T-cell (primary cell): ENCODE data around the gene ZNF605. TPM values are rescaled to one million over a fixed set of nuclear protein-coding genes. Genes with fewer than 3 reads are reported as not detected.
A peak's percentile ranks its signal among the peaks of the same experiment; 100 is the strongest.
"Not testable (repeated sequence)": the region's sequence is repeated elsewhere in the genome, so short reads cannot be mapped to it uniquely, and the experiment has no call there.

Source experiments
- ATAC-seq, 4 experiments: fragments of 200-7000 bp in 3 of 4; fragments of 150-1000 bp in 1 of 4; cut with Tn5 transposase; replicated peaks in 1 of 4; 1 replicate in 3 of 4; 2 replicates in 1 of 4; pipeline ENCODE4 v1.10.0; 2021; ENCODE audit warnings: moderate library complexity in 3 of 4, mild to moderate bottlenecking in 2 of 4, moderate number of reproducible peaks in 1 of 4
- CTCF ChIA-PET, 2 donors: fragments of 300-600 bp; sonication (Branson Sonifier 250); formaldehyde crosslinking; loops; one replicate each; lab custom pipeline; 2022; ENCODE audit warnings: antibody characterized with exemption in 2 of 2; lab: Charles Lee
- POLR2A ChIA-PET, 2 donors: fragments of 300-600 bp; sonication (Branson Sonifier 250); formaldehyde crosslinking; loops; one replicate each; lab custom pipeline; 2022; ENCODE audit warnings: antibody characterized with exemption in 2 of 2; lab: Charles Lee
- DNase-seq, 35 experiments: peaks; one replicate each; pipeline versions ENCODE4 v3.0.0 to v3.0.0-alpha.2; 2013 to 2023
- H3K27ac ChIP-seq: one replicate; pipeline ENCODE4 v1.5.1; 2013; ENCODE audit warnings: low read length
- H3K27me3 ChIP-seq, 2 experiments: replicated peaks in 1 of 2; 1 replicate in 1 of 2; 2 replicates in 1 of 2; pipeline versions ENCODE4 v1.6.1 to v1.7.0; 2013; ENCODE audit warnings: low read length in 1 of 2, mixed read lengths in 1 of 2; ENCODE audit not compliant: control insufficient read depth in 2 of 2, insufficient read depth in 2 of 2; ENCODE audit errors: extremely low read depth in 1 of 2
- H3K36me3 ChIP-seq, 2 donors: 1 replicate in 1 of 2; 2 replicates in 1 of 2; pipeline versions ENCODE4 v1.6.1 to v1.7.0; 2013; ENCODE audit warnings: low read length in 1 of 2; ENCODE audit not compliant: control insufficient read depth in 2 of 2, insufficient read depth in 1 of 2; ENCODE audit errors: extremely low read depth in 1 of 2
- H3K4me1 ChIP-seq, 2 experiments: 1 replicate in 1 of 2; 2 replicates in 1 of 2; pipeline versions ENCODE4 v1.6.1 to v1.7.0; 2013; ENCODE audit warnings: low read length in 2 of 2, mixed read lengths in 1 of 2; ENCODE audit not compliant: insufficient read depth in 2 of 2, control insufficient read depth in 1 of 2; ENCODE audit errors: extremely low read depth in 1 of 2
- H3K4me3 ChIP-seq, 2 donors: 1 replicate in 1 of 2; 2 replicates in 1 of 2; pipeline versions ENCODE4 v1.5.1 to v1.7.0; 2013; ENCODE audit warnings: mild to moderate bottlenecking in 2 of 2, low read length in 1 of 2, moderate library complexity in 1 of 2; ENCODE audit not compliant: control insufficient read depth in 1 of 2; ENCODE audit errors: extremely low read depth in 1 of 2
- H3K9me3 ChIP-seq: 2 replicates; pipeline ENCODE4 v1.7.0; 2013
- H3K27ac Mint-ChIP-seq, 2 donors: one replicate each; pipeline ENCODE4 v1.8.0; 2020 to 2021; ENCODE audit warnings: mild to moderate bottlenecking in 2 of 2, mixed read lengths in 2 of 2
- H3K27me3 Mint-ChIP-seq, 2 donors: one replicate each; pipeline ENCODE4 v1.8.0; 2021 to 2022; ENCODE audit warnings: mixed read lengths in 2 of 2
- H3K36me3 Mint-ChIP-seq: one replicate; pipeline ENCODE4 v1.8.0; 2021; ENCODE audit warnings: mixed read lengths
- H3K4me1 Mint-ChIP-seq, 3 donors: one replicate each; pipeline ENCODE4 v1.8.0; 2020 to 2022; ENCODE audit warnings: mixed read lengths in 3 of 3, mild to moderate bottlenecking in 1 of 3
- H3K4me3 Mint-ChIP-seq, 3 donors: one replicate each; pipeline ENCODE4 v1.8.0; 2020 to 2022; ENCODE audit warnings: mild to moderate bottlenecking in 3 of 3, mixed read lengths in 3 of 3, moderate library complexity in 3 of 3
- H3K9me3 Mint-ChIP-seq, 3 donors: one replicate each; pipeline ENCODE4 v1.8.0; 2020 to 2022; ENCODE audit warnings: mixed read lengths in 3 of 3
- WGBS: methylation state at CpG from one replicate; pipeline ENCODE4 v1.1.5; 2013; ENCODE audit warnings: missing lambda C conversion rate; ENCODE audit not compliant: insufficient coverage; 5-methylcytosine and 5-hydroxymethylcytosine counted together
- total RNA-seq, 35 experiments: library from RNA in 6 of 35; stranded (reverse) in 6 of 35; fragments of 120-200 nt in 1 of 35; gene quantifications; one replicate each; pipeline versions ENCODE4 v1.2.1 to v1.2.4 and lab custom pipeline; 2013 to 2026

Gene ZNF605
- total RNA-seq, 5 donors from 2014 or later (not counting 1 experiment from before 2014, with no cell fraction given), result 5.1 to 13.1 (median 12.1) TPM

- H3K9me3 Mint-ChIP-seq, result peaks cover 4 to 35% (median 16%) of the 10 kb centered on the region in 3 donors
- no peaks in the 10 kb centered on the region for H3K27me3 ChIP-seq
- no peaks in the 10 kb centered on the region for H3K27me3 Mint-ChIP-seq
- no peak for DNase-seq
- H3K4me1 ChIP-seq, result no peaks in the 10 kb centered on the region
- CTCF ChIA-PET, result no interaction called here
- no peak overlapping the region for H3K4me3 Mint-ChIP-seq
- peaks cover 58% of the 10 kb centered on the region for H3K36me3 Mint-ChIP-seq
- H3K4me3 ChIP-seq, result peak overlapping the region in 1 of 2 donors; percentile 17
- H3K4me1 Mint-ChIP-seq, result no peaks in the 10 kb centered on the region
- no peak for ATAC-seq
- peaks cover 27 to 40% of the 10 kb centered on the region in 2 donors for H3K36me3 ChIP-seq
- POLR2A ChIA-PET, result no interaction called here
- no peak overlapping the region for H3K27ac Mint-ChIP-seq
- 98% methylated on average over 13 of the region's 13 CpGs for WGBS
- H3K9me3 ChIP-seq, result peaks cover 5% of the 10 kb centered on the region
- H3K27ac ChIP-seq, result no peak overlapping the region
These were observed 13.5 kb downstream of the ZNF605 start for GRCh38 chr12:132942611-132943010.

- no peaks in the 10 kb centered on the region for H3K27me3 Mint-ChIP-seq
- no peak for ATAC-seq
- no peak for DNase-seq
- CTCF ChIA-PET, result no interaction called here
- peaks cover 24 to 40% of the 10 kb centered on the region in 2 donors for H3K36me3 ChIP-seq
- H3K27ac Mint-ChIP-seq, result no peak overlapping the region
- no peak overlapping the region for H3K27ac ChIP-seq
- peaks cover 64% of the 10 kb centered on the region for H3K36me3 Mint-ChIP-seq
- peaks cover 5 to 39% (median 23%) of the 10 kb centered on the region in 3 donors for H3K9me3 Mint-ChIP-seq
- H3K4me3 Mint-ChIP-seq, result no peak overlapping the region
- H3K4me1 Mint-ChIP-seq, result no peaks in the 10 kb centered on the region
- H3K4me3 ChIP-seq, result peak overlapping the region in 1 of 2 donors; percentile 36
- POLR2A ChIA-PET, result no interaction called here
- H3K4me1 ChIP-seq, result no peaks in the 10 kb centered on the region
- no peaks in the 10 kb centered on the region for H3K27me3 ChIP-seq
- 94% methylated on average over 31 of the region's 34 CpGs for WGBS
- peaks cover 8% of the 10 kb centered on the region for H3K9me3 ChIP-seq
These were observed 14.7 kb downstream of the ZNF605 start for GRCh38 chr12:132941336-132941954.

- no peak overlapping the region for H3K27ac Mint-ChIP-seq
- Histone ChIP-seq H3K9me3 (peaks cover 9% of the 10 kb centered on the region), H3K27ac (no peak overlapping the region), H3K4me3 (peak overlapping the region in 1 of 2 donors; percentile 40), H3K4me1 (no peaks in the 10 kb centered on the region), H3K36me3 (peaks cover 19 to 30% of the 10 kb centered on the region in 2 donors), H3K27me3 (no peaks in the 10 kb centered on the region)
- DNase-seq (no peak), ATAC-seq (no peak)
- H3K4me3 Mint-ChIP-seq, result no peak overlapping the region
- no peaks in the 10 kb centered on the region for H3K27me3 Mint-ChIP-seq
- CTCF ChIA-PET, result no interaction called here
- peaks cover 5 to 38% (median 27%) of the 10 kb centered on the region in 3 donors for H3K9me3 Mint-ChIP-seq
- peaks cover 62% of the 10 kb centered on the region for H3K36me3 Mint-ChIP-seq
- POLR2A ChIA-PET, result no interaction called here
- 95% methylated on average over 13 of the region's 15 CpGs for WGBS
- H3K4me1 Mint-ChIP-seq, result no peaks in the 10 kb centered on the region
These were observed 15.9 kb downstream of the ZNF605 start for GRCh38 chr12:132940071-132940719.

GRCh38 chr12:132938807-132939206, 17.3 kb downstream of the ZNF605 start:
- H3K27me3 Mint-ChIP-seq, CTCF ChIA-PET, H3K4me3 Mint-ChIP-seq, H3K27ac Mint-ChIP-seq, POLR2A ChIA-PET, H3K27me3 ChIP-seq, H3K4me1 ChIP-seq, DNase-seq, H3K4me3 ChIP-seq, ATAC-seq, H3K27ac ChIP-seq, H3K4me1 Mint-ChIP-seq: not testable (repeated sequence)
- peaks cover 14% of the 10 kb centered on the region for H3K9me3 ChIP-seq
- H3K36me3 ChIP-seq, result peaks cover 16% of the 10 kb centered on the region in 2 donors
- 97% methylated on average over 10 of the region's 25 CpGs for WGBS
- Mint-ChIP-seq H3K9me3 (peaks cover 9 to 35% (median 33%) of the 10 kb centered on the region in 3 donors), H3K36me3 (peaks cover 57% of the 10 kb centered on the region)

- POLR2A ChIA-PET, result no interaction called here
- Mint-ChIP-seq H3K4me1 (no peaks in the 10 kb centered on the region), H3K27me3 (no peaks in the 10 kb centered on the region), H3K27ac (no peak overlapping the region), H3K4me3 (no peak overlapping the region), H3K9me3 (peaks cover 9 to 37% (median 35%) of the 10 kb centered on the region in 3 donors), H3K36me3 (peaks cover 59% of the 10 kb centered on the region)
- no CpG with 5 or more reads among the region's 2 CpGs for WGBS
- H3K4me3 ChIP-seq, result no peak overlapping the region
- H3K36me3 ChIP-seq, result peaks cover 5 to 10% of the 10 kb centered on the region in 2 donors
- H3K9me3 ChIP-seq, result peaks cover 14% of the 10 kb centered on the region
- ATAC-seq (no peak), DNase-seq (no peak)
- H3K27ac ChIP-seq, result no peak overlapping the region
- no peaks in the 10 kb centered on the region for H3K27me3 ChIP-seq
- H3K4me1 ChIP-seq, result no peaks in the 10 kb centered on the region
- CTCF ChIA-PET, result no interaction called here
These were observed 18.6 kb downstream of the ZNF605 start for GRCh38 chr12:132937476-132937875.

GRCh38 chr12:132936921-132937320, 19.2 kb downstream of the ZNF605 start:
- H3K27me3 Mint-ChIP-seq, H3K27me3 ChIP-seq, CTCF ChIA-PET, H3K4me1 Mint-ChIP-seq, H3K27ac Mint-ChIP-seq, H3K4me1 ChIP-seq, POLR2A ChIA-PET, DNase-seq, ATAC-seq, H3K4me3 ChIP-seq, H3K36me3 ChIP-seq, H3K4me3 Mint-ChIP-seq, H3K27ac ChIP-seq: not testable (repeated sequence)
- peaks cover 14% of the 10 kb centered on the region for H3K9me3 ChIP-seq
- Mint-ChIP-seq H3K9me3 (peaks cover 9 to 38% (median 33%) of the 10 kb centered on the region in 3 donors), H3K36me3 (peaks cover 59% of the 10 kb centered on the region)
- WGBS, result no CpG with 5 or more reads among the region's 8 CpGs
